ENCODE measurements around the gene DAB2IP.

DAB2IP gene

GRCh38 chr9:121682926-121683515 lies 31.6 kb downstream of the DAB2IP start:
- DNase-seq (ENCODE audit: extremely low read depth in 1 of 2, low read depth in 1 of 2) = no peak

GRCh38 chr9:121683652-121684051 lies 32.2 kb downstream of the DAB2IP start:
- DNase-seq (ENCODE audit: extremely low read depth in 1 of 2, low read depth in 1 of 2) = no peak

- DNase-seq (ENCODE audit: extremely low read depth in 1 of 2, low read depth in 1 of 2) = no peak
These were observed 33.1 kb downstream of the DAB2IP start for GRCh38 chr9:121684381-121685145.

GRCh38 chr9:121685146-121685794 lies 33.8 kb downstream of the DAB2IP start:
- DNase-seq (ENCODE audit: extremely low read depth in 1 of 2, low read depth in 1 of 2) = no peak

GRCh38 chr9:121685795-121686377 lies 34.5 kb downstream of the DAB2IP start:
- no peak for DNase-seq (ENCODE audit: extremely low read depth in 1 of 2, low read depth in 1 of 2)

GRCh38 chr9:121686930-121687541 lies 35.6 kb downstream of the DAB2IP start:
- peak; percentile 9 to 27 for DNase-seq (ENCODE audit: extremely low read depth in 1 of 2, low read depth in 1 of 2)

- DNase-seq (ENCODE audit: extremely low read depth in 1 of 2, low read depth in 1 of 2) = no peak
These were observed 36.8 kb downstream of the DAB2IP start for GRCh38 chr9:121688146-121688680.

GRCh38 chr9:121688681-121689080 lies 37.2 kb downstream of the DAB2IP start:
- DNase-seq (ENCODE audit: extremely low read depth in 1 of 2, low read depth in 1 of 2) = no peak

GRCh38 chr9:121689461-121690157 lies 38.2 kb downstream of the DAB2IP start:
- no peak for DNase-seq (ENCODE audit: extremely low read depth in 1 of 2, low read depth in 1 of 2)

GRCh38 chr9:121690316-121690715 lies 38.9 kb downstream of the DAB2IP start:
- DNase-seq (ENCODE audit: extremely low read depth in 1 of 2, low read depth in 1 of 2) = no peak

GRCh38 chr9:121690766-121691165 lies 39.3 kb downstream of the DAB2IP start:
- no peak for DNase-seq (ENCODE audit: extremely low read depth in 1 of 2, low read depth in 1 of 2)

GRCh38 chr9:121691890-121692289 lies 40.5 kb downstream of the DAB2IP start:
- no peak for DNase-seq (ENCODE audit: extremely low read depth in 1 of 2, low read depth in 1 of 2)

- DNase-seq (ENCODE audit: extremely low read depth in 1 of 2, low read depth in 1 of 2) = no peak
These were observed 41.4 kb downstream of the DAB2IP start for GRCh38 chr9:121692606-121693387.

- no peak for DNase-seq (ENCODE audit: extremely low read depth in 1 of 2, low read depth in 1 of 2)
These were observed 41.9 kb downstream of the DAB2IP start for GRCh38 chr9:121693388-121693670.

- no peak for DNase-seq (ENCODE audit: extremely low read depth in 1 of 2, low read depth in 1 of 2)
These were observed 42.6 kb downstream of the DAB2IP start for GRCh38 chr9:121694001-121694400.

GRCh38 chr9:121694600-121694999 lies 43.2 kb downstream of the DAB2IP start:
- no peak for DNase-seq (ENCODE audit: extremely low read depth in 1 of 2, low read depth in 1 of 2)

- no peak for DNase-seq (ENCODE audit: extremely low read depth in 1 of 2, low read depth in 1 of 2)
These were observed 45.5 kb downstream of the DAB2IP start for GRCh38 chr9:121696930-121697329.

GRCh38 chr9:121698627-121699570 lies 47.5 kb downstream of the DAB2IP start:
- DNase-seq (ENCODE audit: extremely low read depth in 1 of 2, low read depth in 1 of 2) = peak; percentile 6 to 36
